ENCODE data around the gene MAGI3. TPM values are rescaled to one million over a fixed set of nuclear protein-coding genes. Genes with fewer than 3 reads are reported as not detected.
"Not testable (repeated sequence)": the region's sequence is repeated elsewhere in the genome, so short reads cannot be mapped to it uniquely, and the experiment has no call there.

MAGI3 gene
- total RNA-seq, 1 donor from 2014 or later: 13.0 TPM

DNA sequence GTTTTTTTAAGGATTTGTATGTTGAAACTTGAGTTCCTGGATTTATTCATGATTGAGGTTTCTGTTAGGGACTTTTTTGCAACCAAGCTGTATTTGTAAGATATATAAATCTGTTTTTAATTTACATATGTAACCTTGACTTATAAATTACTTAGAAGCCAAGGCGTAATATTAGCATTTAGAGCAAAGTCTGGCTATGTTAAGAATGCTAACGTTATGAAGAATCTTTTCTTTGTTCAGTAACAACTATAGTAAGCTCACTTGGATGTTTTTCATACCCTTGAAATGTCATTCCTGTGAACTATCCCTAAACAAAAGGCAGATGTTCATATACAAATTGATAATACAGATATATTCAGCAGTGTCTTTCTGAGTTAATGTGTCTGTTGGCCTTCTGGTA lies 155.3 kb downstream of the MAGI3 start:
- H3K27ac ChIP-seq (ENCODE audit: low read depth, low read length): no peak overlapping the region
- H3K4me3 ChIP-seq (ENCODE audit: low read length in 3 of 3): no peak overlapping the region
- no peak overlapping the region for H3K9ac ChIP-seq (ENCODE audit: low read depth in 1 of 3, low read length in 3 of 3)
- H3K4me1 ChIP-seq (ENCODE audit: control insufficient read depth in 3 of 3, insufficient read depth in 3 of 3, low read length in 3 of 3): no peaks in the 10 kb centered on the region
- no peaks in the 10 kb centered on the region for H3K36me3 ChIP-seq (ENCODE audit: control insufficient read depth in 3 of 3, insufficient read depth in 3 of 3, low read length in 3 of 3)
- H3K27me3 ChIP-seq (ENCODE audit: control insufficient read depth in 3 of 3, insufficient read depth in 3 of 3, low read length in 3 of 3): no peaks in the 10 kb centered on the region
- no peaks in the 10 kb centered on the region for H3K9me3 ChIP-seq (ENCODE audit: control insufficient read depth in 3 of 3, low read length in 3 of 3)

GRCh38 chr1:113551728-113552127 lies 161.4 kb downstream of the MAGI3 start:
- Histone ChIP-seq H3K36me3 (ENCODE audit: control insufficient read depth in 3 of 3, insufficient read depth in 3 of 3, low read length in 3 of 3) (no peaks in the 10 kb centered on the region), H3K27ac (ENCODE audit: low read depth, low read length) (no peak overlapping the region), H3K27me3 (ENCODE audit: control insufficient read depth in 3 of 3, insufficient read depth in 3 of 3, low read length in 3 of 3) (no peaks in the 10 kb centered on the region), H3K4me3 (ENCODE audit: low read length in 3 of 3) (no peak overlapping the region), H3K9me3 (ENCODE audit: control insufficient read depth in 3 of 3, low read length in 3 of 3) (no peaks in the 10 kb centered on the region), H3K4me1 (ENCODE audit: control insufficient read depth in 3 of 3, insufficient read depth in 3 of 3, low read length in 3 of 3) (no peaks in the 10 kb centered on the region), H3K9ac (ENCODE audit: low read depth in 1 of 3, low read length in 3 of 3) (no peak overlapping the region)

DNA sequence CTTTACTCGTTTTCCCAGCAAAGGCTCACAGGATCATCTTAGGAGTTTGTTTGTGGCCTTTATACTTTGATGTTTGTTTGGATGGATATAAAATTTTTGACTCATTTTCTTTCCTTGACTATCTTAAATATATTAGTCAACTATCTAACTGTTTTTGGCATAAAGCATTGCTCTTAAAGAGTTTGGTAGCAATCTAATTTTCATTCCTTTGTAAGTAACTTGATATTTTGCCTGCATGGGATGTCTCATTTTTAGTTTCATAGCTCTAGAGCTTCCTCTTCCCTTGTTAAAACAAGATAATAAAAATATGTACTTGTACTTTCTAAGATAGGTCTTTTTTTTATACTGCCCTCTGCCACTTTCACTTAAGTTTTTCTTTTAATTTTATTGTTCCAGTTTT lies 161.9 kb downstream of the MAGI3 start:
- Histone ChIP-seq H3K9ac (ENCODE audit: low read depth in 1 of 3, low read length in 3 of 3) (no peak overlapping the region), H3K9me3 (ENCODE audit: control insufficient read depth in 3 of 3, low read length in 3 of 3) (no peaks in the 10 kb centered on the region), H3K4me1 (ENCODE audit: control insufficient read depth in 3 of 3, insufficient read depth in 3 of 3, low read length in 3 of 3) (no peaks in the 10 kb centered on the region), H3K36me3 (ENCODE audit: control insufficient read depth in 3 of 3, insufficient read depth in 3 of 3, low read length in 3 of 3) (no peaks in the 10 kb centered on the region), H3K27me3 (ENCODE audit: control insufficient read depth in 3 of 3, insufficient read depth in 3 of 3, low read length in 3 of 3) (no peaks in the 10 kb centered on the region), H3K27ac (ENCODE audit: low read depth, low read length) (no peak overlapping the region), H3K4me3 (ENCODE audit: low read length in 3 of 3) (no peak overlapping the region)

GRCh38 chr1:113557187-113557586 lies 166.9 kb downstream of the MAGI3 start:
- no peak overlapping the region for H3K27ac ChIP-seq (ENCODE audit: low read depth, low read length)
- H3K9me3 ChIP-seq (ENCODE audit: control insufficient read depth in 3 of 3, low read length in 3 of 3): peaks cover 0 to 4% (median 0%) of the 10 kb centered on the region in 3 donors
- no peaks in the 10 kb centered on the region for H3K36me3 ChIP-seq (ENCODE audit: control insufficient read depth in 3 of 3, insufficient read depth in 3 of 3, low read length in 3 of 3)
- H3K4me1 ChIP-seq (ENCODE audit: control insufficient read depth in 3 of 3, insufficient read depth in 3 of 3, low read length in 3 of 3): no peaks in the 10 kb centered on the region
- H3K27me3 ChIP-seq (ENCODE audit: control insufficient read depth in 3 of 3, insufficient read depth in 3 of 3, low read length in 3 of 3): no peaks in the 10 kb centered on the region
- no peak overlapping the region for H3K9ac ChIP-seq (ENCODE audit: low read depth in 1 of 3, low read length in 3 of 3)
- no peak overlapping the region for H3K4me3 ChIP-seq (ENCODE audit: low read length in 3 of 3)

- Histone ChIP-seq H3K9me3 (ENCODE audit: control insufficient read depth in 3 of 3, low read length in 3 of 3) (peaks cover 2 to 8% (median 3%) of the 10 kb centered on the region in 3 donors), H3K36me3 (ENCODE audit: control insufficient read depth in 3 of 3, insufficient read depth in 3 of 3, low read length in 3 of 3) (no peaks in the 10 kb centered on the region), H3K9ac (ENCODE audit: low read depth in 1 of 3, low read length in 3 of 3) (no peak overlapping the region), H3K4me3 (ENCODE audit: low read length in 3 of 3) (no peak overlapping the region), H3K27ac (ENCODE audit: low read depth, low read length) (no peak overlapping the region), H3K4me1 (ENCODE audit: control insufficient read depth in 3 of 3, insufficient read depth in 3 of 3, low read length in 3 of 3) (no peaks in the 10 kb centered on the region), H3K27me3 (ENCODE audit: control insufficient read depth in 3 of 3, insufficient read depth in 3 of 3, low read length in 3 of 3) (no peaks in the 10 kb centered on the region)
These were observed 175.3 kb downstream of the MAGI3 start for GRCh38 chr1:113565621-113566020.

DNA sequence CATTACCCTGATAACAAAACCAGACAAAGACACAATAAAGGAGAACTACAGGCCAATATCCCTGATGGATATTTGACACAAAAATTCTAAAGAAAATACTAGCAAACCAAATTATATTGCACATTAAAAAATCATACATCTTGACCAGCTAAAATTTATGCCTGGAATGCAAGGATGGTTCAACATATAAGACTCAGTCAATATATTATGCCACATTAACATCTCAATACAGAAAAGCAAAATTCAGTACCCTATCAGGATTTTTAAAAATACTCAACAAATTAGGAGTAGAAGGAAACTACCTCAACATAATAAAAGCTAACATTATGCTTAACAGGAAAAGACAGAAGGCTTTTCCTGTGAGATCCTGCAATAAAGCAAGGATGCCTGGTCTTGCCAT lies 177.1 kb downstream of the MAGI3 start:
- Histone ChIP-seq H3K9me3 (ENCODE audit: control insufficient read depth in 3 of 3, low read length in 3 of 3) (peaks cover 2 to 8% (median 3%) of the 10 kb centered on the region in 3 donors), H3K27ac (ENCODE audit: low read depth, low read length) (no peak overlapping the region), H3K4me3 (ENCODE audit: low read length in 3 of 3) (no peak overlapping the region), H3K36me3 (ENCODE audit: control insufficient read depth in 3 of 3, insufficient read depth in 3 of 3, low read length in 3 of 3) (no peaks in the 10 kb centered on the region), H3K4me1 (ENCODE audit: control insufficient read depth in 3 of 3, insufficient read depth in 3 of 3, low read length in 3 of 3) (no peaks in the 10 kb centered on the region), H3K9ac (ENCODE audit: low read depth in 1 of 3, low read length in 3 of 3) (no peak overlapping the region), H3K27me3 (ENCODE audit: control insufficient read depth in 3 of 3, insufficient read depth in 3 of 3, low read length in 3 of 3) (no peaks in the 10 kb centered on the region)

DNA sequence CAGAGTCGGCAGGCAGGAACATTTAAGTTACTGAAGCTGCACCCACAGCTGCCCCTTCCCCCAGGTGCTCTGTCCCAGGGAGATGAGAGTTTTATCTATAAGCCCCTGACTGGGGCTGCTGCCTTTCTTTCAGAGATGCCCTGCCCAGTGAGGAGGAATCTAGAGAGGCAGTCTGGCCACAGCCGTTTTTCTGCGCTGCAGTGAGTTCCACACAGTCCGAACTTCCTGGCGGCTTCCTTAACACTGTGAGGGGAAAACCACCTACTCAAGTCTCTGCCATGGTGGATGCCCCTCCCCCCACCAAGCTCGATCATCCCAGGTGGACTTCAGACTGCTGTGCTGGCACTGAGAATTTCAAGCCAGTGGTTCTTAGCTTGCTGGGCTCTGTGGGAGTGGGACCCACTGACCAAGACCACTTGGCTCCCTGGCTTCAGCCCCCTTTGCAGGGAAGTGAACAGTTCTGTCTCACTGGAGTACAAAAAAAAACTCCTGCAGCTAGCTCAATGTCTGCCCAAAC lies 185.5 kb downstream of the MAGI3 start:
- not testable (repeated sequence) for H3K9me3 ChIP-seq (ENCODE audit: control insufficient read depth in 3 of 3, low read length in 3 of 3); H3K4me3 ChIP-seq (ENCODE audit: low read length in 3 of 3); H3K27ac ChIP-seq (ENCODE audit: low read depth, low read length); H3K4me1 ChIP-seq (ENCODE audit: control insufficient read depth in 3 of 3, insufficient read depth in 3 of 3, low read length in 3 of 3); H3K36me3 ChIP-seq (ENCODE audit: control insufficient read depth in 3 of 3, insufficient read depth in 3 of 3, low read length in 3 of 3); H3K9ac ChIP-seq (ENCODE audit: low read depth in 1 of 3, low read length in 3 of 3); H3K27me3 ChIP-seq (ENCODE audit: control insufficient read depth in 3 of 3, insufficient read depth in 3 of 3, low read length in 3 of 3)

DNA sequence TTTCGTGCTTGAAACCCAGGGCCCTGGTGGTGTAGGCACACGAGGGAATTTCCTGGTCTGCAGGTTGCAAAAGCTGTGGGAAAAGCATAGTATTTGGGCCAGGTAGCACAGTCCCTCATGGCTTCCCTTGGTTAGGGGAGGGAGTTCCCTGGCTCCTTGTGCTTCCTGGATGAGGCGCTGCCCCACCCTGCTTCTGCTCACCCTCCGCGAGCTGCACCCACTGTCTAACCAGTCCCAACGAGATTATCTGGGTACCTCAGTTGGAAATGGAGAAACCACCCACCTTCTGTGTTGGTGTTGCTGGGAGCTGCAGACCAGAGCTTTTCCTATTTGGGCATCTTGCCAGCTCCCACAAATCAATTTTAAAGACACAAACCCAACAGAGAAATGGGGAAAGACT lies 186.0 kb downstream of the MAGI3 start:
- Histone ChIP-seq H3K36me3 (ENCODE audit: control insufficient read depth in 3 of 3, insufficient read depth in 3 of 3, low read length in 3 of 3) (no peaks in the 10 kb centered on the region), H3K27ac (ENCODE audit: low read depth, low read length) (no peak overlapping the region), H3K27me3 (ENCODE audit: control insufficient read depth in 3 of 3, insufficient read depth in 3 of 3, low read length in 3 of 3) (no peaks in the 10 kb centered on the region), H3K9me3 (ENCODE audit: control insufficient read depth in 3 of 3, low read length in 3 of 3) (no peaks in the 10 kb centered on the region), H3K4me1 (ENCODE audit: control insufficient read depth in 3 of 3, insufficient read depth in 3 of 3, low read length in 3 of 3) (no peaks in the 10 kb centered on the region), H3K9ac (ENCODE audit: low read depth in 1 of 3, low read length in 3 of 3) (no peak overlapping the region), H3K4me3 (ENCODE audit: low read length in 3 of 3) (no peak overlapping the region)

DNA sequence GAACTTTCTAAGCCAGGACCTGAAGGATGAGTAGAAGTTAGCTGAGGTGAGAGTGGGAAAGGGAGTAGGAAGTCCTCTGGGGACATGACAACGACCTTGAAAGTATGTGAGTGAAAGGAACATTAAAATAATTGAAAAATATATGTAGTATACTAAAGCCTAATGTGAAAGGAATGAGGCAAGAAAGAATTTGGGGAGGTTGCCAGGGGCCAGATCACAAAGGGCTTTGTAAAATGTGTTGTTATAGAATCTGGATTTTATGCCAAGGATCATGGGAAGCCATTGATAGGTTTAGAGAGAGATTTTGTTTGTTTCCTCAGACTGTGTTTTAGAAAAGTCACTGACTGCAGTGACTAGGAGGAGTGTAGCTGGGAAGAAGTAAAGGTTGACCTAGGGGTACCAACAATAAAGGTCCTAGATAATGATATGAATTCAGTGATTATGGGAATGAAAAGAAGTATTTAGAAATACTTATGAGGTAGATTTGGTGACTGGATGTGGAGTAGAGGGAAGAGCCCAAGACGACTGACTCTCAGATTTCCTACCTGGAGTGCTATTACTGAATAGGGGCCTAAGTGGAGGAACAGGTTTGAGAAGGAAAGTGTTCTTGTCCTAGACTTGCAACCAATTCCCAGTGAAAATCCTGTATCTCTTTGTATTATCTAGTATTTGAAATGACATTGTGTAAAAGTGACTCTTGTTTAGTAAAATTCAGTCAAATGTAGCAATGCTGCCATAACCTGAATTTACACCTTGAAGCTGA lies 189.1 kb downstream of the MAGI3 start:
- Histone ChIP-seq H3K27ac (ENCODE audit: low read depth, low read length) (no peak overlapping the region), H3K9ac (ENCODE audit: low read depth in 1 of 3, low read length in 3 of 3) (no peak overlapping the region), H3K9me3 (ENCODE audit: control insufficient read depth in 3 of 3, low read length in 3 of 3) (no peaks in the 10 kb centered on the region), H3K27me3 (ENCODE audit: control insufficient read depth in 3 of 3, insufficient read depth in 3 of 3, low read length in 3 of 3) (no peaks in the 10 kb centered on the region), H3K4me1 (ENCODE audit: control insufficient read depth in 3 of 3, insufficient read depth in 3 of 3, low read length in 3 of 3) (no peaks in the 10 kb centered on the region), H3K4me3 (ENCODE audit: low read length in 3 of 3) (no peak overlapping the region), H3K36me3 (ENCODE audit: control insufficient read depth in 3 of 3, insufficient read depth in 3 of 3, low read length in 3 of 3) (no peaks in the 10 kb centered on the region)

GRCh38 chr1:113581323-113581722 lies 191.0 kb downstream of the MAGI3 start:
- no peaks in the 10 kb centered on the region for H3K9me3 ChIP-seq (ENCODE audit: control insufficient read depth in 3 of 3, low read length in 3 of 3)
- H3K27ac ChIP-seq (ENCODE audit: low read depth, low read length): no peak overlapping the region
- H3K4me1 ChIP-seq (ENCODE audit: control insufficient read depth in 3 of 3, insufficient read depth in 3 of 3, low read length in 3 of 3): no peaks in the 10 kb centered on the region
- no peaks in the 10 kb centered on the region for H3K27me3 ChIP-seq (ENCODE audit: control insufficient read depth in 3 of 3, insufficient read depth in 3 of 3, low read length in 3 of 3)
- no peak overlapping the region for H3K4me3 ChIP-seq (ENCODE audit: low read length in 3 of 3)
- no peaks in the 10 kb centered on the region for H3K36me3 ChIP-seq (ENCODE audit: control insufficient read depth in 3 of 3, insufficient read depth in 3 of 3, low read length in 3 of 3)
- H3K9ac ChIP-seq (ENCODE audit: low read depth in 1 of 3, low read length in 3 of 3): no peak overlapping the region
